DMS 273 (cell line): ENCODE data around the gene MPL.
A peak's percentile ranks its signal among the peaks of the same experiment; 100 is the strongest.
"Not testable (repeated sequence)": the region's sequence is repeated elsewhere in the genome, so short reads cannot be mapped to it uniquely, and the experiment has no call there.

Experiments
- DNase-seq: peaks from one replicate; lab custom pipeline; 2025; ENCODE audit not compliant: unreplicated experiment; lab: John Stamatoyannopoulos, UW

The MPL gene

GRCh38 chr1:43370564-43370963 is 32.9 kb downstream of the MPL start:
- DNase-seq = no peak

GRCh38 chr1:43372172-43372571 is 34.6 kb downstream of the MPL start:
- DNase-seq = no peak

- DNase-seq = no peak
Measured at GRCh38 chr1:43373066-43373940, 35.7 kb downstream of the MPL start.

GRCh38 chr1:43376723-43377235 is 39.2 kb downstream of the MPL start:
- DNase-seq = no peak

- DNase-seq = no peak
Measured at GRCh38 chr1:43377831-43378230, 40.2 kb downstream of the MPL start.

- no peak for DNase-seq
Measured at GRCh38 chr1:43379476-43379875, 41.9 kb downstream of the MPL start.

GRCh38 chr1:43381612-43382011 is 44.0 kb downstream of the MPL start:
- no peak for DNase-seq

GRCh38 chr1:43382027-43382779 is 44.6 kb downstream of the MPL start:
- peak; percentile 38 for DNase-seq

- DNase-seq = peak; percentile 53
Measured at GRCh38 chr1:43383449-43383848, 45.8 kb downstream of the MPL start.

- no peak for DNase-seq
Measured at GRCh38 chr1:43386676-43387075, 49.1 kb downstream of the MPL start.

GRCh38 chr1:43387976-43388599 is 50.5 kb downstream of the MPL start:
- DNase-seq = no peak

- DNase-seq = peak; percentile 13
Measured at GRCh38 chr1:43388613-43389012, 51.0 kb downstream of the MPL start.

- peak; percentile 97 for DNase-seq
Measured at GRCh38 chr1:43389326-43390313, 52.0 kb downstream of the MPL start, which contains the start of the genes MED8 and SZT2. TSS of gene MED8 (minus strand) at chr1:43389800. CDS start at chr1:43389764, 36 bp downstream. TSS of gene SZT2 (plus strand) at chr1:43389899. CDS start at chr1:43389969, 70 bp downstream.

- DNase-seq = no peak
Measured at GRCh38 chr1:43392702-43393101, 55.1 kb downstream of the MPL start.

GRCh38 chr1:43395523-43395922 is 57.9 kb downstream of the MPL start:
- no peak for DNase-seq

- DNase-seq = no peak
Measured at GRCh38 chr1:43396059-43396458, 58.4 kb downstream of the MPL start.

GRCh38 chr1:43398227-43398626 is 60.6 kb downstream of the MPL start:
- no peak for DNase-seq

GRCh38 chr1:43400441-43400840 is 62.8 kb downstream of the MPL start:
- DNase-seq = not testable (repeated sequence)

GRCh38 chr1:43402089-43402865 is 64.7 kb downstream of the MPL start:
- DNase-seq = no peak
